Measurements from ENCODE around the gene HBZ.

The HBZ gene

DNA sequence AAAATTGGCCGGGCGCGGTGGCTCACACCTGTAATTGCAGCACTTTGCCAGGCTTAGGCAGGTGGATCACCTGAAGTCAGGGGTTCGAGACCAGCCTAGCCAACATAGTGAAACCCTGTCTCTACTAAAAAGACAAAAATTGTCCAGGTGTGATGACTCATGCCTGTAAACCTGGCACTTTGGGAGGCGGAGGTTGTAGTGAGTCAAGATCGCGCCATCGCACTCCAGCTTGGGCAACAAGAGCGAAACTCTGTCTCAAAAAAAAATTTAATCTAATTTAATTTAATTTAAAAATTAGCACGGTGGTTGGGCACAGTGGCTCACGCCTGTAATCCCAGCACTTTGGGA is 26.2 kb downstream of the HBZ start:
- Histone ChIP-seq H3K4me1 (ENCODE audit: control insufficient read depth, insufficient read depth, low read depth, low read length) (peaks cover 18% of the 10 kb centered on the region), H3K4me2 (ENCODE audit: low read length, poor library complexity, severe bottlenecking) (no peak overlapping the region), H3K9ac (ENCODE audit: low read length) (no peak overlapping the region), H2BK12ac (ENCODE audit: low read length in 2 of 2) (no peak overlapping the region), H3K36me3 (ENCODE audit: control insufficient read depth in 1 of 2, insufficient read depth in 2 of 2, low read depth in 1 of 2, low read length in 2 of 2) (peaks cover 0 to 13% of the 10 kb centered on the region in 2 experiments), H3K18ac (ENCODE audit: low read depth in 1 of 2, low read length in 2 of 2) (no peak overlapping the region), H3K27ac (ENCODE audit: low read length, poor library complexity, severe bottlenecking) (no peak overlapping the region), H2BK15ac (ENCODE audit: low read depth, poor library complexity, severe bottlenecking) (no peak overlapping the region), H3K4ac (ENCODE audit: low read depth in 1 of 2, low read length in 2 of 2) (no peak overlapping the region), H4K91ac (ENCODE audit: low read length) (no peak overlapping the region), H2AK5ac (ENCODE audit: low read length, severe bottlenecking) (no peak overlapping the region), H3K9me3 (ENCODE audit: control insufficient read depth, low read length) (no peaks in the 10 kb centered on the region), H3K27me3 (ENCODE audit: control insufficient read depth in 1 of 2, insufficient read depth in 1 of 2, low read length in 2 of 2) (peaks cover 47 to 49% of the 10 kb centered on the region in 2 experiments), H3K14ac (ENCODE audit: low read length in 2 of 2) (no peak overlapping the region), H2AFZ (ENCODE audit: low read depth, low read length) (no peak overlapping the region), H2BK120ac (ENCODE audit: low read depth, low read length) (no peak overlapping the region), H4K8ac (ENCODE audit: low read length) (no peak overlapping the region), H3K23ac (ENCODE audit: low read length in 2 of 2) (no peak overlapping the region), H3K79me1 (replicated peaks; ENCODE audit: low read length, poor library complexity, severe bottlenecking) (no peaks in the 10 kb centered on the region), H2BK5ac (ENCODE audit: low read depth, low read length, poor library complexity, severe bottlenecking) (no peak overlapping the region), H3K4me3 (ENCODE audit: insufficient read depth in 1 of 2, low read depth in 1 of 2, low read length in 2 of 2) (no peak overlapping the region)
- WGBS, result 97% methylated on average over 9 of the region's 11 CpGs
- no peak for DNase-seq

DNA sequence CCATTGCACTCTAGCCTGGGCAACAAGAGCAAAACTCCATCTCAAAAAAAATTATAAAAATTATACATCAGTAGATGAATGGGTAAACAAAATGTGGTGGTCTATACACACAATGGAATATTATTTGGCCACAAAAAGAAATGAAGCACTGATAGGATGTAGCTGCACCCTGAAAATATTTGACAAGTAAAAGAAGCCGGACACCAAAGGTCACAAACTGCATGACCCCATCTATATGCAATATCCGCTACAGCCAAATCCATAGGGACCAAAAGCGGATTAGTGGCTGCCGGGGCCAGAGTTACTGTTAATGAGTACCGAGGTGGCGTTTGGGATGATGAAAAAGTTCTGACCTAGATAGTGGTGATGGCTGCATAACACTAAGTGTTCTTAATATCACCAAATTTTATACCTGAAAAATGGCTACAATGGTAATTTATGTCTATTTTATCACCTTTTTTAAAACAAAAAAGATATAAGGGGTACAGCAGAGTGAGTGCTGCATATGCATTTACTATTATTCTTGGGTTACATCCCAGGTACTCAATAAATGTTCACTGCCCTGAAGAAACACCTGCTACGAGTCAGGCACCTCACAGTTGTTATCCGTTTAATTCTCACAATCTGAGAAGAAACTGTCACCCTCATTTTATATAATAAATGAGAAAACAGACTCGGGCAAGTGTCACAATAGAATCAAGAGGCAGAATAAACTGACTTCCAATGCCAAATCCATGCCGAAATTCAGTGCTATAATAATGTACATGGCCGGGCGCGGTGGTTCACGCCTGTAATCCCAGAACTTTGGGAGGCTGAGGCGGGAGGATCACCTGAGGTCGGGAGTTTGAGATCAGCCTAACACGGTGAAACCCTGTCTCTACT is 27.0 kb downstream of the HBZ start:
- Histone ChIP-seq H4K8ac (ENCODE audit: low read length) (no peak overlapping the region), H2BK5ac (ENCODE audit: low read depth, low read length, poor library complexity, severe bottlenecking) (no peak overlapping the region), H2AK5ac (ENCODE audit: low read length, severe bottlenecking) (no peak overlapping the region), H3K27me3 (ENCODE audit: control insufficient read depth in 1 of 2, insufficient read depth in 1 of 2, low read length in 2 of 2) (peaks cover 47% of the 10 kb centered on the region in 2 experiments), H4K91ac (ENCODE audit: low read length) (no peak overlapping the region), H2AFZ (ENCODE audit: low read depth, low read length) (no peak overlapping the region), H3K18ac (ENCODE audit: low read depth in 1 of 2, low read length in 2 of 2) (no peak overlapping the region), H2BK12ac (ENCODE audit: low read length in 2 of 2) (no peak overlapping the region), H3K79me1 (replicated peaks; ENCODE audit: low read length, poor library complexity, severe bottlenecking) (no peaks in the 10 kb centered on the region), H3K4ac (ENCODE audit: low read depth in 1 of 2, low read length in 2 of 2) (no peak overlapping the region), H3K36me3 (ENCODE audit: control insufficient read depth in 1 of 2, insufficient read depth in 2 of 2, low read depth in 1 of 2, low read length in 2 of 2) (peaks cover 2 to 21% of the 10 kb centered on the region in 2 experiments), H3K4me1 (ENCODE audit: control insufficient read depth, insufficient read depth, low read depth, low read length) (peaks cover 18% of the 10 kb centered on the region), H3K27ac (ENCODE audit: low read length, poor library complexity, severe bottlenecking) (no peak overlapping the region), H3K4me2 (ENCODE audit: low read length, poor library complexity, severe bottlenecking) (no peak overlapping the region), H3K4me3 (ENCODE audit: insufficient read depth in 1 of 2, low read depth in 1 of 2, low read length in 2 of 2) (no peak overlapping the region), H2BK15ac (ENCODE audit: low read depth, poor library complexity, severe bottlenecking) (no peak overlapping the region), H2BK120ac (ENCODE audit: low read depth, low read length) (no peak overlapping the region), H3K23ac (ENCODE audit: low read length in 2 of 2) (no peak overlapping the region), H3K14ac (ENCODE audit: low read length in 2 of 2) (no peak overlapping the region), H3K9ac (ENCODE audit: low read length) (no peak overlapping the region), H3K9me3 (ENCODE audit: control insufficient read depth, low read length) (no peaks in the 10 kb centered on the region)
- WGBS, result 90% methylated on average over 14 of the region's 17 CpGs
- no peak for DNase-seq

DNA sequence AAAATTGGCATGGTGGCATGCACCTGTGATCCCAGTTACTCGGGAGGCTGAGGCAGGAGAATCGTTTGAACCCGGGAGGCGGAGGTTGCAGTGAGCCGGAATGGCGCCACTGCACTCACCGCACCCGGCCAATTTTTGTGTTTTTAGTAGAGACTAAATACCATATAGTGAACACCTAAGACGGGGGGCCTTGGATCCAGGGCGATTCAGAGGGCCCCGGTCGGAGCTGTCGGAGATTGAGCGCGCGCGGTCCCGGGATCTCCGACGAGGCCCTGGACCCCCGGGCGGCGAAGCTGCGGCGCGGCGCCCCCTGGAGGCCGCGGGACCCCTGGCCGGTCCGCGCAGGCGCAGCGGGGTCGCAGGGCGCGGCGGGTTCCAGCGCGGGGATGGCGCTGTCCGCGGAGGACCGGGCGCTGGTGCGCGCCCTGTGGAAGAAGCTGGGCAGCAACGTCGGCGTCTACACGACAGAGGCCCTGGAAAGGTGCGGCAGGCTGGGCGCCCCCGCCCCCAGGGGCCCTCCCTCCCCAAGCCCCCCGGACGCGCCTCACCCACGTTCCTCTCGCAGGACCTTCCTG is 27.7 kb downstream of the HBZ start, which contains the start of gene HBQ1:
TSS of gene HBQ1 (plus strand) at position 359 of the 575 bp plus-strand sequence. CDS start at position 387, 28 bp downstream.
- H2AK5ac ChIP-seq (ENCODE audit: low read length, severe bottlenecking), result no peak within 1 kb of the TSS
- H3K27me3 ChIP-seq (ENCODE audit: control insufficient read depth in 1 of 2, insufficient read depth in 1 of 2, low read length in 2 of 2), result peaks cover 40 to 42% of the 10 kb centered on the region in 2 experiments
- no peaks in the 10 kb centered on the region for H3K79me1 ChIP-seq (replicated peaks; ENCODE audit: low read length, poor library complexity, severe bottlenecking)
- peak within 1 kb of the TSS in 1 of 2 experiments; percentile 70 for H3K14ac ChIP-seq (ENCODE audit: low read length in 2 of 2)
- peak within 1 kb of the TSS; percentile 52 for H2BK15ac ChIP-seq (ENCODE audit: low read depth, poor library complexity, severe bottlenecking)
- peak within 1 kb of the TSS; percentile 15 for H4K91ac ChIP-seq (ENCODE audit: low read length)
- H3K9ac ChIP-seq (ENCODE audit: low read length), result peak within 1 kb of the TSS; percentile 32
- H3K4me1 ChIP-seq (ENCODE audit: control insufficient read depth, insufficient read depth, low read depth, low read length), result peaks cover 18% of the 10 kb centered on the region
- H3K4ac ChIP-seq (ENCODE audit: low read depth in 1 of 2, low read length in 2 of 2), result peak within 1 kb of the TSS in 1 of 2 experiments; percentile 30
- peak within 1 kb of the TSS in 1 of 2 experiments; percentile 81 for H3K23ac ChIP-seq (ENCODE audit: low read length in 2 of 2)
- H3K4me2 ChIP-seq (ENCODE audit: low read length, poor library complexity, severe bottlenecking), result peak within 1 kb of the TSS; percentile 90
- no peak within 1 kb of the TSS for H2BK120ac ChIP-seq (ENCODE audit: low read depth, low read length)
- no peaks in the 10 kb centered on the region for H3K9me3 ChIP-seq (ENCODE audit: control insufficient read depth, low read length)
- peak within 1 kb of the TSS; percentile 43 to 63 for H3K4me3 ChIP-seq (ENCODE audit: insufficient read depth in 1 of 2, low read depth in 1 of 2, low read length in 2 of 2)
- H2BK12ac ChIP-seq (ENCODE audit: low read length in 2 of 2), result no peak within 1 kb of the TSS
- H3K27ac ChIP-seq (ENCODE audit: low read length, poor library complexity, severe bottlenecking), result no peak within 1 kb of the TSS
- peak within 1 kb of the TSS in 1 of 2 experiments; percentile 14 for H3K18ac ChIP-seq (ENCODE audit: low read depth in 1 of 2, low read length in 2 of 2)
- peak within 1 kb of the TSS; percentile 44 for H2AFZ ChIP-seq (ENCODE audit: low read depth, low read length)
- H4K8ac ChIP-seq (ENCODE audit: low read length), result no peak within 1 kb of the TSS
- no peak within 1 kb of the TSS for H2BK5ac ChIP-seq (ENCODE audit: low read depth, low read length, poor library complexity, severe bottlenecking)
- DNase-seq, result peak; percentile 27
- H3K36me3 ChIP-seq (ENCODE audit: control insufficient read depth in 1 of 2, insufficient read depth in 2 of 2, low read depth in 1 of 2, low read length in 2 of 2), result peaks cover 6 to 27% of the 10 kb centered on the region in 2 experiments
- 22% methylated on average over 30 of the region's 59 CpGs for WGBS
